Endothelial cell of umbilical vein (primary cell): ENCODE measurements around the gene OSBPL1A. TPM values are rescaled to one million over a fixed set of nuclear protein-coding genes. Genes with fewer than 3 reads are reported as not detected.
"Not testable (repeated sequence)": the region's sequence is repeated elsewhere in the genome, so short reads cannot be mapped to it uniquely, and the experiment has no call there.

Experiments used
- BruUV-seq: library from RNA; stranded (reverse); fragments of 400-500 nt; replicated peaks from 2 replicates; lab custom pipeline; 2021; lab: Mats Ljungman, UMichigan
- CTCF ChIA-PET: fragments of 300-600, 350-600 bp; sonication (Branson Sonifier 250); formaldehyde crosslinking; loops from one replicate; lab custom pipeline; 2021; ENCODE audit warnings: antibody characterized with exemption, inconsistent platforms; lab: Charles Lee
- POLR2A ChIA-PET: fragments of 300-600, 350-600 bp; sonication (Branson Sonifier 250); formaldehyde crosslinking; loops from one replicate; lab custom pipeline; 2021; ENCODE audit warnings: antibody characterized with exemption, inconsistent platforms; lab: Charles Lee
- DNase-seq: peaks from one replicate; pipeline ENCODE4 v3.0.0-alpha.2; 2011; ENCODE audit warnings: low read depth, low spot score
- FAIRE-seq: peaks from 2 replicates; lab custom pipeline; 2011; peaks lifted over from hg19 to GRCh38; lab: Jason Lieb, UNC
- H2AFZ ChIP-seq: 2 replicates; pipeline ENCODE4 v1.6.0; 2012; ENCODE audit warnings: low read depth, low read length, control low read depth, inconsistent platforms
- H3K27ac ChIP-seq: 2 replicates; pipeline ENCODE4 v1.5.1; 2011; ENCODE audit warnings: low read depth, mild to moderate bottlenecking, control low read depth, low read length, moderate library complexity; ENCODE audit not compliant: insufficient read depth
- H3K27me3 ChIP-seq, 2 experiments: 2 replicates each; pipeline versions ENCODE4 v1.6.0 to v1.6.1; 2011; ENCODE audit warnings: low read length in 2 of 2, mixed read lengths in 1 of 2; ENCODE audit not compliant: control insufficient read depth in 2 of 2, insufficient read depth in 2 of 2
- H3K36me3 ChIP-seq, 2 experiments: 2 replicates in 1 of 2; 3 replicates in 1 of 2; pipeline ENCODE4 v1.5.1; 2011; ENCODE audit warnings: low read length in 2 of 2, mild to moderate bottlenecking in 1 of 2, moderate library complexity in 1 of 2; ENCODE audit not compliant: control insufficient read depth in 2 of 2, insufficient read depth in 2 of 2; ENCODE audit errors: extremely low read depth in 1 of 2
- H3K4me1 ChIP-seq: 3 replicates; pipeline ENCODE4 v1.5.1; 2011; ENCODE audit warnings: mild to moderate bottlenecking, low read length; ENCODE audit not compliant: control insufficient read depth, insufficient read depth; ENCODE audit errors: extremely low read depth
- H3K4me2 ChIP-seq: 2 replicates; pipeline ENCODE4 v1.6.1; 2011; ENCODE audit warnings: low read length, control low read depth, mixed read lengths; ENCODE audit not compliant: insufficient read depth
- H3K4me3 ChIP-seq, 3 experiments: fragments of 200-600 bp in 1 of 3; sonication (generic), shearing (Covaris generic) in 1 of 3; replicated peaks in 1 of 3; 2 replicates each; pipeline ENCODE4 v1.5.1; 2011 to 2016; ENCODE audit warnings: control low read depth in 3 of 3, low read length in 3 of 3, mild to moderate bottlenecking in 2 of 3, inconsistent platforms in 1 of 3, low read depth in 1 of 3, moderate library complexity in 1 of 3; ENCODE audit not compliant: insufficient read depth in 1 of 3
- H3K79me2 ChIP-seq: 2 replicates; pipeline ENCODE4 v1.6.0; 2012; ENCODE audit warnings: low read length, inconsistent platforms; ENCODE audit not compliant: control insufficient read depth, insufficient read depth
- H3K9ac ChIP-seq: replicated peaks from 2 replicates; pipeline ENCODE3; 2011; ENCODE audit warnings: low read length, control low read depth; ENCODE audit not compliant: insufficient read depth; ENCODE audit errors: extremely low read depth
- H3K9me1 ChIP-seq: replicated peaks from 3 replicates; pipeline ENCODE4 v1.6.0; 2011; ENCODE audit warnings: mild to moderate bottlenecking, low read length; ENCODE audit not compliant: control insufficient read depth, insufficient read depth; ENCODE audit errors: extremely low read depth
- H3K9me3 ChIP-seq: replicated peaks from 2 replicates; pipeline ENCODE4 v1.5.1; 2012; ENCODE audit warnings: low read length, inconsistent platforms; ENCODE audit not compliant: control insufficient read depth, insufficient read depth
- H4K20me1 ChIP-seq: replicated peaks from 2 replicates; pipeline ENCODE3; 2011; ENCODE audit warnings: mild to moderate bottlenecking, low read length; ENCODE audit not compliant: control insufficient read depth, insufficient read depth; ENCODE audit errors: extremely low read depth
- MYC ChIP-seq: IDR thresholded peaks from one replicate; pipeline ENCODE4 v1.6.1; 2011; ENCODE audit warnings: mild to moderate bottlenecking, low read depth, low read length
- POLR2AphosphoS5 ChIP-seq: IDR thresholded peaks from 2 replicates; pipeline ENCODE4 v1.6.1; 2012; ENCODE audit warnings: low read depth, mild to moderate bottlenecking, control low read depth, low read length, moderate library complexity; ENCODE audit not compliant: insufficient read depth
- dilution Hi-C: fragments of 300-500 bp; cut with MboI; formaldehyde crosslinking; loops from one replicate; pipeline ENCODE4 v1.15.0; 2019; ENCODE audit warnings: low sequenced_read_pairs; ENCODE audit not compliant: extremely low pct_ligation_motif_present
- intact Hi-C: fragments of 100-400 bp; cut with micrococcal nuclease; formaldehyde crosslinking; loops from one replicate; pipeline ENCODE4 v1.10.0; 2022
- polyA plus RNA-seq, 4 experiments: library from polyadenylated mRNA; depleted of rRNA in 3 of 4; stranded (reverse) in 3 of 4; unstranded in 1 of 4; fragments of >200 nt; gene quantifications; 2 replicates each; pipeline versions ENCODE4 v1.2.1 to v1.2.3, GENCODE V29; 2011 to 2012; ENCODE audit warnings: missing spikeins in 1 of 4
- total RNA-seq: library from RNA; stranded (reverse); gene quantifications from 2 replicates; pipeline ENCODE4 v1.2.3, GENCODE V29; 2021
- TF ChIP-seq, protein P1 (sequence below), 2 donors: IDR thresholded peaks; 1 replicate in 1 of 2; 2 replicates in 1 of 2; pipeline ENCODE4 v1.5.1; 2011; ENCODE audit warnings: low read length in 2 of 2, mild to moderate bottlenecking in 2 of 2, moderate library complexity in 2 of 2, control low read depth in 1 of 2, inconsistent platforms in 1 of 2, low read depth in 1 of 2; ENCODE audit not compliant: insufficient read depth in 1 of 2; ENCODE audit errors: extremely low read depth in 1 of 2

OSBPL1A gene
- total and polyA plus RNA-seq, 2 donors (not counting 3 experiments of a cell fraction or from before 2014, with no cell fraction given) = 6.4 to 16.5 TPM

DNA sequence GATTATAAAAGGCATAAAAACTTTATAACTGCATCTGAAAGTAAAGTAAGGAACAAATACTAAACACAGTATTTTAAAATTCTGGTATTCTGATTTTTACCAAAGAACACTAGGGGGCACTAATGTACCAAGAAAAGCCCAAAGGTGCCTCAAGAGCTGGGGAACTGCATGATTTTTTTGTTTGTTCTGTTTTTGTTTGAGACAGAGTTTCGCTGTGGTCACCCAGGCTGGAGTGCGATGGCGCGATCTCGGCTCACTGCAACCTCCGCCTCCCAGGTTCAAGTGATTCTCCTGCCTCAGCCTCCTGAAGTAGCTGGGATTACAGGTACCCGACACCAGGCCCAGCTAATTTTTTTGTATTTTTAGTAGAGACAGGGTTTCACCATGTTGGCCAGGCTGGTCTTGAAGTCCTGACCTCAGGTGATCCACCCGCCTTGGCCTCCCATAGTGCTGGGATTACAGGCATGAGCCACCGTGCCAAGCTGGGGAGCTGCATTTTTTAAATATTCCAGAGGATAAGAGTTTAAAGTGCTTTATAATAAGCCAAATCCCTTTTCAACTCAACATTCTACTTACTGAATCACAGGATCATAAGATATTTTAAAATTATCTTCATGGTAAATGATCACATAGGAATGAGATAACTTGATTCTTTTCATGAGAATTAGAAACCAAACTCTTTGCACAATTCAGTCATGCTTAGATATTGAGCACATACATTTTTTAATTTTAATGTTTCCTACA lies 37.7 kb downstream of the OSBPL1A start:
- H3K4me3 ChIP-seq, H3K79me2 ChIP-seq, BruUV-seq, H3K4me1 ChIP-seq, H3K27me3 ChIP-seq, H3K9me1 ChIP-seq, H3K27ac ChIP-seq, H3K36me3 ChIP-seq, H4K20me1 ChIP-seq, H3K9me3 ChIP-seq, H3K9ac ChIP-seq, H3K4me2 ChIP-seq, dilution Hi-C loops: not testable (repeated sequence)
- H2AFZ ChIP-seq = peak overlapping the region; percentile 85
- FAIRE-seq (peak; percentile 73), DNase-seq (peak; percentile 57)
- intact Hi-C loops = loop anchor here (1.0 to 5.0 kb wide), 5 partner anchors 37 to 367 kb away; partner anchors contain the start of genes IMPACT and OSBPL1A
- ChIA-PET POLR2A (interaction anchor here (0.7 to 0.8 kb wide), 2 partner anchors 128 to 129 kb away, joined by 4 read pairs; no protein-coding TSS in a partner anchor), CTCF (interaction anchor here (0.6 to 8.1 kb wide), 46 partner anchors 9 to 366 kb away, joined by 3 to 355 read pairs (median 5); partner anchors contain the start of genes IMPACT and OSBPL1A)
- TF ChIP-seq, protein P1, sequence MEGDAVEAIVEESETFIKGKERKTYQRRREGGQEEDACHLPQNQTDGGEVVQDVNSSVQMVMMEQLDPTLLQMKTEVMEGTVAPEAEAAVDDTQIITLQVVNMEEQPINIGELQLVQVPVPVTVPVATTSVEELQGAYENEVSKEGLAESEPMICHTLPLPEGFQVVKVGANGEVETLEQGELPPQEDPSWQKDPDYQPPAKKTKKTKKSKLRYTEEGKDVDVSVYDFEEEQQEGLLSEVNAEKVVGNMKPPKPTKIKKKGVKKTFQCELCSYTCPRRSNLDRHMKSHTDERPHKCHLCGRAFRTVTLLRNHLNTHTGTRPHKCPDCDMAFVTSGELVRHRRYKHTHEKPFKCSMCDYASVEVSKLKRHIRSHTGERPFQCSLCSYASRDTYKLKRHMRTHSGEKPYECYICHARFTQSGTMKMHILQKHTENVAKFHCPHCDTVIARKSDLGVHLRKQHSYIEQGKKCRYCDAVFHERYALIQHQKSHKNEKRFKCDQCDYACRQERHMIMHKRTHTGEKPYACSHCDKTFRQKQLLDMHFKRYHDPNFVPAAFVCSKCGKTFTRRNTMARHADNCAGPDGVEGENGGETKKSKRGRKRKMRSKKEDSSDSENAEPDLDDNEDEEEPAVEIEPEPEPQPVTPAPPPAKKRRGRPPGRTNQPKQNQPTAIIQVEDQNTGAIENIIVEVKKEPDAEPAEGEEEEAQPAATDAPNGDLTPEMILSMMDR (IDR thresholded peaks at IDR 0.05; ENCODE audit: extremely low read depth in 1 of 2, insufficient read depth in 1 of 2, low read depth in 1 of 2, low read length in 2 of 2) = peak; percentile 35 to 48

DNA sequence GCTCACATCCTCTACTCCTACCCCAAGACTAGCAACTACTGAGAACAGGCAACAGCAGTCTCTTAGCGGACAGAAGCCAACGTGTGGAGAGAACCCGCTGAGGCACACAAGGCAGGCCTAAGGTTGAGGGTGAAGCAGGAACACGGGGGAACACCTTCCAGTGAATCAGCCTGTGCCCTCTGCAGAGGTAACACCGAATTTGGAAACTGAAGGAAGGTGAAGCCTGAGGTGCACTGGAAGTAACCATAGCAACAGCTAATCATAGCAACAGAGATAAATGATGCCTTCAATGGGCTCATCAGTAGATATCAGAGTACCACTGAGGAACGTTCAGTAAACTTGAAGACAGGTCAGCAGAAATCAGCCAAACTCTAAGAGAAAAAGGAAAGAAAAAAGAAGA lies 43.3 kb downstream of the OSBPL1A start:
- no peak for FAIRE-seq
- peaks cover 0 to 3% of the 10 kb centered on the region in 2 experiments for H3K36me3 ChIP-seq
- no peak for DNase-seq
- TF ChIP-seq POLR2AphosphoS5 (no peak), MYC (no peak)
- ChIA-PET POLR2A (no interaction called here), CTCF (no interaction called here)
- H4K20me1 ChIP-seq = no peaks in the 10 kb centered on the region
- intact Hi-C loops (no loop called here), dilution Hi-C loops (no loop called here)
- no peak overlapping the region for H3K9ac ChIP-seq
- no peaks in the 10 kb centered on the region for H3K79me2 ChIP-seq
- no TSS peak for BruUV-seq
- no peak overlapping the region for H2AFZ ChIP-seq
- H3K4me1 ChIP-seq = no peaks in the 10 kb centered on the region
- H3K4me3 ChIP-seq = no peak overlapping the region
- H3K9me1 ChIP-seq = no peaks in the 10 kb centered on the region
- no peak overlapping the region for H3K4me2 ChIP-seq
- no peak overlapping the region for H3K27ac ChIP-seq
- H3K27me3 ChIP-seq = no peaks in the 10 kb centered on the region
- no peaks in the 10 kb centered on the region for H3K9me3 ChIP-seq
